Measurements from ENCODE around the gene GSTM3.

GRCh38 chr1:109756848-109757521 lies 16.1 kb upstream of the GSTM3 start:
- TF ChIP-seq, protein P1, sequence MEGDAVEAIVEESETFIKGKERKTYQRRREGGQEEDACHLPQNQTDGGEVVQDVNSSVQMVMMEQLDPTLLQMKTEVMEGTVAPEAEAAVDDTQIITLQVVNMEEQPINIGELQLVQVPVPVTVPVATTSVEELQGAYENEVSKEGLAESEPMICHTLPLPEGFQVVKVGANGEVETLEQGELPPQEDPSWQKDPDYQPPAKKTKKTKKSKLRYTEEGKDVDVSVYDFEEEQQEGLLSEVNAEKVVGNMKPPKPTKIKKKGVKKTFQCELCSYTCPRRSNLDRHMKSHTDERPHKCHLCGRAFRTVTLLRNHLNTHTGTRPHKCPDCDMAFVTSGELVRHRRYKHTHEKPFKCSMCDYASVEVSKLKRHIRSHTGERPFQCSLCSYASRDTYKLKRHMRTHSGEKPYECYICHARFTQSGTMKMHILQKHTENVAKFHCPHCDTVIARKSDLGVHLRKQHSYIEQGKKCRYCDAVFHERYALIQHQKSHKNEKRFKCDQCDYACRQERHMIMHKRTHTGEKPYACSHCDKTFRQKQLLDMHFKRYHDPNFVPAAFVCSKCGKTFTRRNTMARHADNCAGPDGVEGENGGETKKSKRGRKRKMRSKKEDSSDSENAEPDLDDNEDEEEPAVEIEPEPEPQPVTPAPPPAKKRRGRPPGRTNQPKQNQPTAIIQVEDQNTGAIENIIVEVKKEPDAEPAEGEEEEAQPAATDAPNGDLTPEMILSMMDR (IDR thresholded peaks at IDR 0.05) = no peak
- TF ChIP-seq POLR2A (IDR thresholded peaks at IDR 0.05) = no peak

Measured in sigmoid colon (tissue), 3 donors.